HG03558 (cell line): ENCODE measurements around the gene CTNNA3.
"Not testable (repeated sequence)": the region's sequence is repeated elsewhere in the genome, so short reads cannot be mapped to it uniquely, and the experiment has no call there.

Experiments used
- ATAC-seq: cut with Tn5 transposase; IDR thresholded peaks from one replicate; pipeline ENCODE4 v1.9.1; 2021; ENCODE audit warnings: moderate number of reproducible peaks; ENCODE audit not compliant: unreplicated experiment; ENCODE audit errors: extremely low read depth

Gene CTNNA3

GRCh38 chr10:67268146-67268545 lies 427.8 kb downstream of the CTNNA3 start:
- ATAC-seq, result no peak

- ATAC-seq, result no peak
Measured at GRCh38 chr10:67262675-67263074, 433.3 kb downstream of the CTNNA3 start.

GRCh38 chr10:67261300-67261797 lies 434.6 kb downstream of the CTNNA3 start:
- no peak for ATAC-seq

GRCh38 chr10:67259319-67259929 lies 436.6 kb downstream of the CTNNA3 start:
- no peak for ATAC-seq

GRCh38 chr10:67257427-67258144 lies 438.4 kb downstream of the CTNNA3 start:
- no peak for ATAC-seq

GRCh38 chr10:67257018-67257417 lies 439.0 kb downstream of the CTNNA3 start:
- no peak for ATAC-seq

- ATAC-seq, result no peak
Measured at GRCh38 chr10:67250686-67251085, 445.3 kb downstream of the CTNNA3 start.

- ATAC-seq, result no peak
Measured at GRCh38 chr10:67246066-67246555, 449.9 kb downstream of the CTNNA3 start.

- ATAC-seq, result no peak
Measured at GRCh38 chr10:67242528-67242927, 453.5 kb downstream of the CTNNA3 start.

GRCh38 chr10:67241451-67241850 lies 454.5 kb downstream of the CTNNA3 start:
- ATAC-seq, result no peak

- ATAC-seq, result no peak
Measured at GRCh38 chr10:67239864-67240497, 456.0 kb downstream of the CTNNA3 start.

GRCh38 chr10:67230680-67231500 lies 465.1 kb downstream of the CTNNA3 start:
- ATAC-seq, result not testable (repeated sequence)

GRCh38 chr10:67225226-67225625 lies 470.8 kb downstream of the CTNNA3 start:
- ATAC-seq, result no peak

- ATAC-seq, result no peak
Measured at GRCh38 chr10:67224553-67224952, 471.4 kb downstream of the CTNNA3 start.

- no peak for ATAC-seq
Measured at GRCh38 chr10:67222934-67223333, 473.1 kb downstream of the CTNNA3 start.

- ATAC-seq, result no peak
Measured at GRCh38 chr10:67221939-67222494, 474.0 kb downstream of the CTNNA3 start.

GRCh38 chr10:67211680-67212079 lies 484.3 kb downstream of the CTNNA3 start:
- no peak for ATAC-seq

- ATAC-seq, result not testable (repeated sequence)
Measured at GRCh38 chr10:67207923-67208322, 488.1 kb downstream of the CTNNA3 start.

- no peak for ATAC-seq
Measured at GRCh38 chr10:67200913-67201564, 495.0 kb downstream of the CTNNA3 start.
